Mucosa of gallbladder (tissue), 1 donor: Measurements from ENCODE around the gene MAP1B. TPM values are rescaled to one million over a fixed set of nuclear protein-coding genes. Genes with fewer than 3 reads are reported as not detected.

ENCODE experiments used
- DNase-seq: peaks from one replicate; pipeline ENCODE4 v3.0.0-alpha.2; 2020; ENCODE audit warnings: low spot score
- total RNA-seq: library from RNA; stranded (reverse); gene quantifications from one replicate; pipeline ENCODE4 v1.2.1, GENCODE V29; 2021
- donor health status: DM: no; HTN: no; CAD: no.

The MAP1B gene
- total RNA-seq, 1 donor from 2014 or later: 81.3 TPM

DNA sequence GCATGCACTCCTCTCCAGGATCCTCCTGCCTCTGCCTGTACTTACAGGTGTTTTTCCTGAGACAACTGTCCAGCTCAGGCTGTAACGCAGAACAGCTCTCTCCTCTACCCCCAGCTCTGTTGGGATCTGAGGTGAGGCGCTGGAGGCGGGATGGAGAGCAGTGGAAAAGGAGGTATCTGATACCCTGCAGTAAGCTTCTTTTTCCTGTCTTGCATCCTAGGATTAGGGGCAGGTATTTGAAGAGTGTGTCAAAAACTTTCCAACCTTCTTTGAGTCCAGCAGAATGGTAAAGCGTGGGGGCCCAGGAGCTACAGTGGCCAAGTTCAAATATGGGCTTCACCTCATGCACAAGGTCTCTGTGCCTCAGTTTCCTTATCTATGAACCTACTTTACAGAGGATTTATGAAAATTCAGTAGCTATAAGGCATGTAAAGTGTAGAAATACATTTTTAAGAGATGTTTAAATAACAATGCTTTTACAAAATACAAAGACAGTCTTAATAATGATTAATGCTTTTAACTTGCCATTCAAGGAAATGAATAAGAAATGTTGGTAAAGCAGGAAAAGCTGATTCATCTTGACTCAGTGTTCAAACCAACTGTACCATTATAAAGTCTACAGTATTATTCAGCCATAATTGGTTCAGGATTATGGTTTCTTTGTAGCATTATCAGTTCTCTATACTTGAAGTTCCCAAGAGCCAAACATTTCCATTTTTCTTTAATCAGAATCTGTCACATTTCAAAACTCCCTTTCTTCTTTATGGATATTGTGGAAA lies 26.1 kb downstream of the MAP1B start:
- DNase-seq: no peak

DNA sequence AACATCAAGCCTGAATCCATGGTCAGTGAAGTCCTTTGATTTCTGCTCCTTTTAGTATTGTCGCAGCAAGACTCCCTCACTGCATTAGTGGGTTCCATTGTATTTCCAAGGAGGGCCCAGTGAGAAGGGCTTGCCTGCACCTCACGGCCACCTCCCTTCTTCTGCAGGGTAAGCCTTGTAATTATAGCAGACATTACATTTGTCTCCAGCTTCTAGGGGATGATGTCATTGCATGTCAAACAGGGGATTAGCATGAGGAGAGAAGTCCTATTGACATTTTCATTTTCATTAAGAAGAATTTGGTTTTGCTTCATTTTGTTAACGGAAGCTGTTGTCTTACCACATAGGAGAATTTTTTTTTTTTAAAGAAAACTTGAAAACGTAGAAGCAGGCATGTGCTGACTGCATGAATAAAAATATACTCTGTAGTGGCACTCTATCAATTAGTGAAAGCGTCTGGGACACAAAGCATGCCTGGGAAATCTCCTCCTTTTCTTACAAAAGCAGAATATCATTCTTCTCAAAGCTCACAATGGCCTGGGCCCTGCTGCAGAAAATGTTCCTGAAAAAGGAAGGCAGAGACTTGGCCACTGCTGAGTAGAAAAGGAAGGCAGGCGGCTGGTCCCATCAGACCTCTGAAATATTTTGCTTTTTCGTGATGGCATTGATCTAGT lies 27.1 kb downstream of the MAP1B start:
- DNase-seq: no peak

DNA sequence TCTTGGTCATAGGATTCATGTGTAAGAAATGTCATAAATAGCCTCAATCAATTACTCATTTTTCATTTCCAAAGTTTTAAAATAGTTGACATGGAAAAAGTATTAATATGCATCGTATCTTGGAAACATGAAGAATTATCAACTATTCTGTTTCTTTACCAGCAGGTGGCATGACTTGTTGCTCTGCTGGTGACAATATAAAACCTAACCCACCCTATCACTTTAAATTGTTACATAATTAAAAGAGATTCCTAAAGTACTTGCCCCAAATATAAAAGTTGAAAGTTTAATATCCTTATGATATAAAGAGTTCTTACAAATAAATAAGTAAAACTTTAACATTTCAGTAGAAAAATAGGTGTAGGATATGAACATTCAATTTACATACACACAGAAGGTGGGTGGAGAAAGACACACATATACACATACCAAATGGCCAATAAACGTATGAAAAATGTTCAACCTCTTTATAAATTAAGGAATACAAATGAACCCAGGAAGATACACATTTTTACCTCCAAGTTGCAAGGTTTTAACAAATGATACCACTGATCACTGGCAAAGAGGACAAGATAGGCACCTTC lies 30.6 kb downstream of the MAP1B start:
- DNase-seq: no peak

DNA sequence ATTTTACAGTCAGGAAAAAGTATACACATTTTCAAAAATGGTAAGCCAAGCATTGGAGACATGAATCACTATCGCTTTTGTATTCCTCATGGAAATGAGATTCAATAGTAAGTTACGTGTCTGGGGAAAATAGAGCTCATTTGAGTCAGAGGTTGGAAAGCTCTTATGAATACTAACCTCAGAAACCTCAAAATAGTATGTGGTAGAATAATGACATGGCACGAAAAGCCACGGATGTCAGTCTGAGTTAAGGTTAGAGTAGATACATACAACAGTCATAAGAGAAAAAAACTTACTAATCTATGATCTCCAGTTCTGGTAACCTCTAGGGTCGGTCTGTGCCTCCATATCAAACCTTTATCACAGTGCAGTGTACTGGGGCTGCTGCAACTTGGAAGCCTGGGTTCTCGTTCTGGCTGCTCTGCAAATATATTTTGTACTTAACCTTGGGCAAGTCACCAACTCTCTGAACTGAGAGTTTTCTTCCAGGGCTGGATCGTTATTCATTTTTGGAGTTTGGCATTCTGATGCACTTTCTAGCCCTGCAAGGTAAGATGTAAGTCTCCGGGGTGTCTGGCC lies 31.8 kb downstream of the MAP1B start:
- DNase-seq: no peak

DNA sequence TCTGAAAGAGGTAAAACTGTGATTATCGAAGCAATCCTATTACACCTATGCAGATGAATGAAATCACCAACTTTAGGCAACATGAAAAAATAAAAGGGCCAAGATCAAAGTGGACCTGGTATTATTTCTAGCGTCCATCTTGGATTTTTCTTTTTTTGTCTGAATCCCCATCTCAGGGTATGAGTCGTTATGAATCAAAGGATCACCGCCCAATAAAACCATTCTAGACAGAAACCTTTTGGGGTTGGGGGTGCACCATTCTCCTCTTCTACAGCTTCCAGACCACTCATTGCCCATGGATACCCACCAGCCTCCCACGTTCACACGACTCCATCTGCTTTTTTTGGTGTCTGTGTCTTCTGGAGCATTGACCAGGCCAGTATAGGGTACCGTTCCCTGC lies 33.4 kb downstream of the MAP1B start:
- no peak for DNase-seq

DNA sequence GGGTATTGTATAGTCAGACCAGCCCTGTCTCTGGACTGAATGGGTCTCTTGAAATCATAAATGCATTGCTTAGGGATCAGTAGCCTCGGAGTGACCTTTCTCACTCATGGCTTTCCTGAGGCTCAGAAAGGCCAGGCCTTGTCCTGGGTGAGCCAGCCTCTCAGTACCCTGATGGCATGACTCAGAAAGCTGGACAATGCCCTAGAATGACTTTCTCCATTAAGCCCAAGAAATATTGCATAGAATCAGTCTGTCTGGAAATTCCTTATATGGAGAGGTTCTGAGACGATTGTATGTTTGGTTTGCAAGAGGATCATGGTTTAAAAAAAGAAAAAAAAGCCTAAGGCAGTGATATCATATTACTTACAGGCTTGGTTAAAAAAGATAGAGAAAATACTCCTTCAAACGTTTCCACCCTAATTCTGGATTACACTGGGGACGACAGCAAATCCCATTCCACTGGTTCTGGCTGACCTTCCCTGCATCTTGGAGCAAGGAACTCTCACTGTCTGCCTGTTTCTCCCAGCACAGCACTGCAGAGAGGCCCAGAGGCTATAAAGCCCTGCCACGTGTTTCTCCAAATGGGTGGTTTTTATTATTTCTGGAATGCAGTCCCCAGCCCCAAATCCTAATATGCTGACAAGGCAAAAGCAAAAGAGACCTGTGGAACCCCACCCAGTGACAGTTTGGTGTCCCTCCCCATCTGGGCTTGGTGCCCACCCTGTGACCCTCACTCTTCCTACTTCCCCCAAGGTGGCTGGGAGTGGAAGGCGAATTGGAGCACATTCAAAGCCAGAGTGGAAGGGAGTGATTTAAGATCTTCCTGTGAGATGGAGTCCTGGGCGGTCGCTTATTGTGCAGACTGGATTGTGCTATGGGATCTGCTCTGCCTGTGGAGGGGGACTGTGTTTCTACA lies 34.4 kb downstream of the MAP1B start:
- DNase-seq: no peak

DNA sequence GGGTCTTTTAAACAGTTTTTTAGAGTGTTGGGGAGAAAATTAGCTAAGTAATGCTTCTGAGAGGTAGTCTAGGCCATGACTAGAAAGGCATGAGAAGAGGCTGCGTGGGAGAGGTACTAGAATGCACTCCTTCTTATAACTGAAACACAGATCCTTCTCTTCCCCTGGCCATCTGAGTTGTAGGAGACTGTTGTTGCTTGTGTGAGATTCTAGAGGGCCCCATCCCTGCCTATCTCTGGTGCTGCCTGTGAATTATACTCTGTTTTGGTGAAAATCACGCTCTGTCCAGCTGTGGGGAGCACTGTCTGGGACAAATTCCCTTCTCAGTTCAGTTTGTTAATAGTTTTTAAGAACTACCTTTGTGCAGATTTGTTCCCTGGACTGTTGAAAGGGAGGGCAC lies 37.5 kb downstream of the MAP1B start:
- no peak for DNase-seq

DNA sequence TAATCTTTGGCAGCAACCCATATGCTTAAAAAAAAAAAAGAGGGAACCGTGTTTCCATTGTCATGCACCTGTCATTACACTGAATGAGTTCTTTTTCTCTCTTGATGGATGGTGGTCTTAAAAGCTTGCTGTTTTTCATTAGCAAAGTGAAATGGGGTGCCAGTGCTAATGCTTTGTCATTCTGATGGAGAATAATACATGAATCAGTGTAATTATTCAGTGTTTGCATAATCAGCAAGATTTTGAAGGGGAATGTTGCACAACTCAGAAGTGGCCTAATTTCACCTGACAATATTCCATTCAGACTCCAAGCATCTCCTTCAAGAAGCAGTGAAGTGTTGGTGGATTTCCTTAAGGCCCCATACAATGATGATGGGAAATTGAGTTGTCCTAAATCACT lies 38.1 kb downstream of the MAP1B start:
- DNase-seq: no peak

DNA sequence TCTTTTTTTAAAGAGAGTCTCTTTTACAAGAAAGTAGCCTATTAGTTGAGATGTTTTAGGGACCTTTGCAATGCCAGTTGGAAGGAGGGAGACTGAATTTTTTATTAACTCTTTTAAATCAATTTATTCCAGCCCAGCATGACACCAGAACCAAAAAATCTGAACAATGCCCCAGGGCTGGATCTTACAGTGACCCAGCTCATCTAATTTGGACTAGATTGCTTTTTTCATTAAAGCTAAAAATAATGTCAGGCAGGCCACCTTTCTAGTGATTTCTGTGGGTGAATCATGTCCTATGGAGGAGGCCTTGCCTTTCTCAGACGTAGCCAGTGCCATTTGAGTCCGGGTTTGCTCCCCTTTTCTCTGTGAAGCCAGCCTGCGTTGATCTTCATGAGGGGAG lies 38.8 kb downstream of the MAP1B start:
- no peak for DNase-seq

DNA sequence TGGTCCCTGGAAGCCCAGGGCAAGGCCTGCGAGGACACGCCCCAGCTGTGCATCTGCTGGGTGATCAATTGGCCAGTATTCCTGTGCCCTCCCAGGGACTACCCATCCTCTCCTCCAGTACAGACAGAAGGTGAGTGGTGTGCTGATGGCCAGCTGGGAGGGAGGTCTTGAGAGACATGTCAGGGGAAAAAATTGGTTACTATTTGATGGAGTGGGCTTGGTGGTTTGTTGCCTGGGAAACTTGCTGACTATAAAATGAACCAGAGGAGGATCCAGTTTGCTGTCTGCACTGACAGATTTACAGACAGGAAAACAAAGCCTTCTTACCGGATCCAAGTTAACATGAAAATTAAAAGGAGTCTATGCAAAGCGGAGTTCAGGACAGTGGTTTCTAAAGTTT lies 40.3 kb downstream of the MAP1B start:
- no peak for DNase-seq

DNA sequence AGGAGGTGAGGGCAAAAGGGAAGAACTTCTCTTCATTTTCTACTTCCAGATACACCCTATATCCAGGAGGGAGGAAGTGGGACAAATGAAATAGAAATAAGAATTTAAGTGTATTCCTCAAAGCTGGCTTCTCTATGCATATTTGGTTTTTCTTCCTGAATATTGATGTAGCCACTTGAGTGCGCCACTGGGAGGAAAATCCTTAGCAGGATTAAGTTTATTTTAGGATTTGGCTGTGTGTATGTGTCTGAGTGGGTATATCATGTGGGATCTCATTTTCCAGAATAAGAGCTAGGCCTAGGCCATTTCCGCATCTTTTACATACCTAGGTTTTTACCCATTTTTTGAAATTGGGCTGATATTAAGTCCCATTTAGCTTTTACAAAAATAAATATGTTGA lies 42.5 kb downstream of the MAP1B start:
- DNase-seq: no peak

DNA sequence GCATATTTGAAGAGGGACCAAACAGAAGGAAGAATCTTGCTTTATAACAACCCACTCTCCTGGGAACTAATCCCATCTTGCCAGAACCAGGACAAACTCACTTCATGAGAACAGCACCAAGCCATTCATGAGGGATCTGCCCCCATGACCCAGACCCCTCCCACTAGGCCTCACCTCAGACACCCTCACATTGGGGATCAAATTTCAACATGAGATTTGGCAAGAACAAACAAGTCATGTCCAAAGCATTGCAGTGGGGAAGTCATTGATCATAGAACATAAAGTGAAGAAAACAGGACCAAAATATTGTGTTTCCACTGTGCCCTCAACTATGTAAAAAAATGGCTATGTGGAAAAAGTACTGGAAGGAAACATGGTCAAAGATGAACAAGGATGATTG lies 43.9 kb downstream of the MAP1B start:
- DNase-seq: no peak

DNA sequence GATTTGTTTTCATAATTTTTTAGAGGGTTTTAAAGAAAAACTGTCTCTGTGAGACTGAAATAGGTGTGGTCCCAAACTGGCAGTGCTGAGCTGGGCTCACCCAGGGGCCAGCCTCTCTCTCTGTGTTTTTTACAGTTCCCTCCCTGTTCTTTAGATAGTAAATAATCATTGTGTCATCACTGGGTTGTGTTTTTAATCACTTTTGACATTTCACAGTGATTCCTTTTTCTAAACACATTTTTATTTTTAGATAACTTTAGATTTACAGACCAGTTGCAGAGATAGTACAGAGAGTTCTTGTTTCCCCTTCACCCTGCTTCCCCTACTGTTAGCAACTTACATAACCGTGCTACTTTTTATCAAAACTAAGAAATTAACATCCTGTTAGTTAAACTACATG lies 44.4 kb downstream of the MAP1B start:
- DNase-seq: no peak

DNA sequence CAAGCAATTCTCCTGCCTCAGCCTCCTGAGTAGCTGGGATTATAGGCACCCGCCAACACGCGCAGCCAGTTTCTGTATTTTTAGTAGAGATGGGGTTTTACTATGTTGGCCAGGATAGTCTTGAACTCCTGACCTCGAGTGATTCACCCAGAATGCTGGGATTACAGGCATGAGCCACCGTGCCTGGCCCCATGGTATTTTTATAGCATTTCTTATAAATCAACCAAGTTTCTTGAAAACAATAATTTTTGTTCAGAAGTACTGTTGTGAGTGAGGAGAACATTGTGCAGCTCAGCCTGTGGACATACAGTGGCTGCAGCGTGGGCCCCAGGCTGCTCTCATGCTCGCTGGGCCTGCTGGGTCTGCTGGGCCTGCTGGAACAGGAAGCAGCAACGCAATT lies 45.3 kb downstream of the MAP1B start:
- DNase-seq: no peak

DNA sequence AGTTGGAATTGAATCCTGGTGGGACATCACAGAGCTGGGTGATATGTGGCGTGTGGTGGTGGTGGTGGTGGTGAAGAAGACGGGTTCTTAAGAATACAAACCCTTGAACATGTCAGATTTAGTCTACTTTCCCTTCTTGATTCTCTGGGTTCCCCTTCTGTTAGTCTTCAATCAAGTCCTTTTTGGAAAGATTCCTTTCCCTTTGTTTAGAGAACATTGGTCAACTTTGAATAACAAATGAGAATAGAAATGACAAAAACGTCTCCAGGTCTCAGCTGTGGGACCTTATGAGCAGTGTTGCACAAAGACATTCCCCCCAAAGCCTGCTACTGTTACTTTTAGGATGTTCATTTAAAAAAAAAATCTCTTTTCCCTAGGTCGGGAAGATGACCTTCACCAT lies 46.3 kb downstream of the MAP1B start:
- DNase-seq: no peak

DNA sequence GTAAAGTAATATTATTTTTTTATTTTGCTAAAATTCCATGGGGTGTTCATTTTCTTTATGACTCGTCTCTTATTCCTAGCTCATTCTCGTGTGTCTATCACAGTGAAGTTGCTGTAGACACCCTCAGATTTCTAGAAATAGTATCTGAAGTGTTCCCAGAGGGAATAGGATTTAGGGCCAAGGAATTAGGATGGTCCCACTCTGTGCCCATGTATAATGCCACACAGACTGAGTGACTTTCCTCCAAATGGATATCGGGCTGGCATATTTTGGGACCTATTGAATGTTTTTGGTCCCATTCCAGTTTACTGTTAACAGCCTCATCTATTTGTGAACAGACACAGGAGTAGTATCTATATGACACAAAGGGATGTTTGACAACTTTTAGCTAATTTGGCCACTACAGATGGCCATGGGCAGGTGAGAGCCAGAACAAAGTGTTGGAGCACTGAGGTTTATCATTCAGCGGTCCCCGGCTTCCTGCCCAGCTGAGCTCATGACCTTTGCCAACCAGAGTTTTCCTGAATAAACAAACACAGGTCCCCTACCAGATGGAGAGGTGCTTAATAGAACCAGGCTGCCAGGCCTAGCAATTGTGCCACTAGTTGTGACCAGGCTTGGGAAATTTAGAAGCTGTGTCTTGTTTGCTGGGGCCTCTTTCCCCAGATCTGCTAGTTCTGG lies 46.9 kb downstream of the MAP1B start:
- no peak for DNase-seq

DNA sequence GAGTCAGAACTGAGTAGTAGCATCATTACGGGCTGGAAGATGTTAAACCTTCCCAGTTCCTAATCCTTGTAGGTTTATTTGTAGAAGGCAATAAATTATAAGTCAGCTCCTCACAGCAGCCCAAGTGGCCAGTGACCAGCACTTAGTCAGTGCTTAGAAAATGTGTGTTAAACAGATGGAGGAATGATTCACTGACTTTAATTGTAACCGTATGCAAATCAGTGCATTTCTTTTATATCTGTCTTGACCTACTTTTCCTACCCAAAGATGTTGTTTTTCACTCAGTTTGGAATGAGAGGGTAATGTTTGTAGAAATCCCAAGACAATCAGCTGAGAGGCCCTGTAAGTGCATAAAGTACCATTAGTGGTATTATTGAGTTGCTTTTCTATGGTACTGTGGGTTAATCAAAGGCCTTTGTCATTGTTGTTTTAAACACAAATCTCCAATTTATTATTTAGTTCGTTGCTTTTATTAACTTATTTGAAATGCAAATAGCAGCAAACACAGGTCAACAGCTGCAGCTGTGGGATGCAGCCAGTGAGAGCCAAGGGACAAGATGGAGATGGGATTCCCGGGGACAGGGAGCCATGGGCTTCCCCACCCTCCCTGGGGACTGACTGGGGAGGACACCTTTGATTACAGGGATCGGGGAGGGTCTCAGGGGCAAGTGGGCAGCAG lies 49.8 kb downstream of the MAP1B start:
- no peak for DNase-seq

DNA sequence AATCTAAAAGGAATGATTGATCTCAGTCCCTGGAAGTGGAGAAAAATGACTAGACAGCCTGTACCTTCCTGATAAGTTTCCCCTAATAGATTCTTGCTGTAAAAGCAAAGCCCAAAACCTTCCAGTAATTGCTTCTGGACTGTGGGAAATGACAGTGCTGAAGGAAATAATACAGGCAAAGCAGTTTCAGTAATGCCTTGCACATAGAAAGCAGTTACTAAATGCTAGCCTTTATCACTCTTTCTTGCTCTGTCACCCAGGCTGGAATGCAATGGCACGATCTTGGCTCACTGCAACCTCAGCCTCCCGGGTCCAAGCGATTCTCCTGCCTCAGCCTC lies 50.3 kb downstream of the MAP1B start:
- DNase-seq: no peak

DNA sequence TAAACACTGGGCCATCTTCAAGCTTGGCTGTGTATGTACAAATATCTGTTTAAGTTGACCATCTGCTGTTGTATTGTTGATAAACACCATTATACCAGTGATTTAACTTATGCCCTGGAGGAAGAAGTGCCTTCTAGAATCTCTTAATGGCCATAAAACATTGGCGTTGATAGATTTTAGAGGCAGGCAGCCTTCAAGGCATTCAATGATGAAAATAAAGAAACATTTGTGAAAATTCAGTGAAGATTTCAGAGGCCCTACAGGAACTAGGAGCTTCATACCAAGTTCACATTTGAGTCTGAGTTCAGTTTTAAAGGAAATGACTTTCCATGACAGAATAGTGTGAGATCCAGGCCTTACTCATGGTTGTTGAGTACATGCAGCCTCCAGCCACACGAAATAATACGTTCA lies 52.2 kb downstream of the MAP1B start:
- DNase-seq: no peak

DNA sequence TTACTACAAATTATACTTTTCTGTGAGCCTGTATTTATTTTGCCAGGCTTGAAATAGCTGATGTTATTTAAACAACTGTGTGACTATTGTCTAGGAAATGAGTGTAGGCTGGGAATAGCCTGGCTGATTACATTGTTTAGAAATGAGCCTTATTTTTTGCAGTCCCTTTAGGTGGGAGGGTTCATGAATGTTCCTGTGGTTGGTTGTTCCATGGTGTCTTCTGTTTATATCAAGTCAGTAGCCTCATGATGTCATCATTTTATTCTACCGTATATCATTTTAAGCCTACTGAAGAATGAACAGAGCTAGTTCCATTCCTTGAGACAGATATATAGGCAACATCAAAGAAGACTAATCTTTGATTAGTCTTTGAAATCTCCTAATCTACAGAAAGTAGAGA lies 53.1 kb downstream of the MAP1B start:
- no peak for DNase-seq

DNA sequence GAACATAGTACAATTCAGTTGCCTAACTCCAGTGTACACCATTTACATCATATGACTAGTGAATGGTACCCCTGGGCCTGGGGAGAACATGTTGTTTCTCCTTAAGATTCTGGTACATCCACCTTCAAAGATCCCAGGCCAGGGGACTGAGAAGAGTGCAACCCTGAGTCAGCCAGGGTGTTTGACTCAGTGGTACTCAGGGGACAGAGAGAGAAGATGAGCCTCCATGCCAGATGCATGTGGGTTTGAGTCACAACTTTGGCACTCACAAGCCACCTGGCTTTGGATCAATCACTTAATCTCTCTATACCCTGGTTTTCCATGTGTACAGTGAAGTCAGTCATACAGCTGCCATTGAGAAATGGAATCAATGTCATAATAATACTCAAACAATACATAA lies 53.7 kb downstream of the MAP1B start:
- DNase-seq: no peak
